ENCODE data around the gene GMPPB.
A peak's percentile ranks its signal among the peaks of the same experiment; 100 is the strongest.
"Not testable (repeated sequence)": the region's sequence is repeated elsewhere in the genome, so short reads cannot be mapped to it uniquely, and the experiment has no call there.

The GMPPB gene

GRCh38 chr3:49723628-49724551 lies at the start of gene GMPPB:
Gene GMPPB, minus strand, starts transcription at chr3:49723951. Its CDS starts 225 bp downstream, at chr3:49723726.
- peak; percentile 94 for DNase-seq

- no peak for DNase-seq
Observed at GRCh38 chr3:49772703-49773102, 49.0 kb upstream of the GMPPB start.

- DNase-seq = no peak
Observed at GRCh38 chr3:49771340-49771938, 47.7 kb upstream of the GMPPB start.

DNA sequence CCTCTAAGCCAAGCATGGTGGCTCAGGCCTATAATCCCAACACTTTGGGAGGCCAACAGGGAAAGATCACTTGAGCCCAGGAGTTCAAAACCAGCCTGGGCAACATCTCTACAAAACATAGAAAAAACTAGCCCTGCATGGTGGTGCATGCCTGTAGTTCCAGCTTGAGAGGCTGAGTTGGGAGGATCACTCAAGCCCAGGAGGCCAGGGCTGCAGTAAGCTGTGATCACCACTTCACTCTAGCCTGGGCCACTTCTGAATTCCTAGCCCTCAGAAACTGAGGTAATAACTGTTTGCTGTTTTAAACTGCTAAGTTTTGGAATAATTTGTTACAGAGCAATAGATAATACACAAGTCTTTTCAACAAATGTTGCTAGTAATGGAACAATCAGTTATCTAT lies 46.2 kb upstream of the GMPPB start:
- no peak for DNase-seq

- no peak for DNase-seq
Observed at GRCh38 chr3:49769286-49769915, 45.6 kb upstream of the GMPPB start.

GRCh38 chr3:49763981-49764380 lies 40.2 kb upstream of the GMPPB start:
- DNase-seq = no peak

DNA sequence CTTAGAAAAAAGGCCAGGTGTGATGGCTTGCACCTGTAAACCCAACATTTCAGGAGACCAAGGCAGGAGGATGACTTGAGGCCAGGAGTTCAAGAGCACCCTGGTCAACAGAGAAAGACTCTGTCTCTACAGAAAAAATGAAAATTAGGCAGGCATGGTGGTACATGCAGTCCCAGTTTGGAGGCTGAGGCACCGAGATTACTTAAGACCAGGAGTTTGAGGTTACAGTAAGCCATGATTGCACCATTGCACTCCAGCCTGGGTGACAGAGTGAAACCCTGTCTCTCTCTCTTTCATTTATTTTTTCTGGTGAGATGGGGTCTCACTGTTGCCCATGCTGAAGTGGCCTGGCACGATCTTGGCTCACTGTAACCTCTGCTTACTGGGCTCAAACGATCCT lies 37.9 kb upstream of the GMPPB start:
- DNase-seq = no peak

DNA sequence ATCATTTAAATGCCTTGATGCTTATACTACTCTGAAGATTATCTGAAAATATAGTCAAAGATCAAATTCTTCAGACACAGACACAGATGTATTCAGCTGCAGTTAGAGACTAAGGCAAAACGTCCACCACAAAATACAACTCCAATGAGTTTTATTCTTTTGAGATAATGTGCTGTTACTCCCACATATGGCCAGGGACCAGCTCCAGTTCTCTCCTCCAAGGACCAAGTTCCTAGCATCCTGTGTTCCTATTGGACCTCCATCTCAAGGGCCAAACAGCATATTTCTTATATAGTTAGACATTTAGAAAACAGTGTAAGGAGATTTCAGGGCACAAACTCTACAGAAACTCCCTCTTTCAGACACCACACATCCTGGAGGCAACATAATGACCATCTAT lies 35.5 kb upstream of the GMPPB start:
- no peak for DNase-seq

DNA sequence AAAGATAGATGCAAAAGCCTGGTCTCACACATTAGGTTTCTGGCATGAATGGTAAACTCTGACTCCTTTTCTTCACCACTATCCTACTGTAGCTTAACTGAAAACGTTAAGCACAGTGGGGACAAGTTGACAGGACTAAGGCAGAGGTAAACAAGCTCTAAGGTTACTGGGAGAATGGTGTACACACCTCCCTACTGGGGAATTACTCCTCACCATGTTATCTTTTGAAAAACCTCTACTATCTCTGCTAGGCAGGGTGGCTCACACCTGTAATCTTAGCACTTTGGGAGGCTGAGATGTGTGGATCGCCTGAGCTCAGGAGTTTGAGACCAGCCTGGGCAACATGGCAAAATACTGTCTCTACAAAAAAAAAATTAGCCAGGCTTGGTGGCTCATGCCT lies 33.4 kb upstream of the GMPPB start:
- no peak for DNase-seq

DNA sequence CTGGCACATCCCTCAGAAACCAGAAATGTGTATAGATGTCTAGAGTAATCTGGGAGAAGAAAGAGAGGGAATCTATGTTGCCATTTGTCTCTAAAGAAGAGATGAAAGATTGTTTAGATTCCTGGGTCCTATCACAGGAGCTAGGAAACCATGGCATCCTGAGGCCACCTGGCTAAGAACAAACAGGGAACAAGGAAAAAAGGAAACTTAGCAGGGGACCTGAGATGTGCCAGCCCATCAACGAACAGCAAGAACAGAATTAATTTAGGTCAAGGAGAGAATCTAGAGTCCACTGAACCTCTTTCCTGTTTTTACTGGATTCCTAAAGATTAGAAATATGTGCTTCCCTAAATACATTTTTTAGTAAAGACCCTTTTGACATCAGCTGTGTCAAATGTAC lies 32.3 kb upstream of the GMPPB start:
- DNase-seq = no peak

GRCh38 chr3:49754536-49754935 lies 30.8 kb upstream of the GMPPB start:
- DNase-seq = no peak

GRCh38 chr3:49751501-49751900 lies 27.8 kb upstream of the GMPPB start:
- no peak for DNase-seq

DNA sequence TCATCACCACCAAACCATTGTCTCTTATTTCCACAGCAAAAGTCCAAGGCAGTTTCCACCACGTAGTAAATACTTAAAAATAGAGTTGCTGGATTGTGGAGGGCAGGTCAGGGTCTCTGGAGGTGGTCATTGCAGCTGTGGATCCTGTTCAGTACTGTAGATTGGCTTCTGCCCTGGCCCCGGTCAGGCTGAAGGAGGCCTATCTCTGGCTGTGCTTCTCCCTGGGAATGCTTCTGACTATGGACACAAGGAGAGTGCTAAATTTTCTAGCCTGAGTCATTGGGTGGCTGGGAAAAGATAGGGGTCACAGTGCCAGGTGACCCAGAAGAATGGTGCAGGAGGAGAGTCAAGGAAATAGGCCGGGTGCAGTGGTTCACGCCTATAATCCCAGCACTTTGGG lies 26.3 kb upstream of the GMPPB start:
- no peak for DNase-seq

GRCh38 chr3:49748874-49749273 lies 25.1 kb upstream of the GMPPB start:
- DNase-seq = not testable (repeated sequence)

DNA sequence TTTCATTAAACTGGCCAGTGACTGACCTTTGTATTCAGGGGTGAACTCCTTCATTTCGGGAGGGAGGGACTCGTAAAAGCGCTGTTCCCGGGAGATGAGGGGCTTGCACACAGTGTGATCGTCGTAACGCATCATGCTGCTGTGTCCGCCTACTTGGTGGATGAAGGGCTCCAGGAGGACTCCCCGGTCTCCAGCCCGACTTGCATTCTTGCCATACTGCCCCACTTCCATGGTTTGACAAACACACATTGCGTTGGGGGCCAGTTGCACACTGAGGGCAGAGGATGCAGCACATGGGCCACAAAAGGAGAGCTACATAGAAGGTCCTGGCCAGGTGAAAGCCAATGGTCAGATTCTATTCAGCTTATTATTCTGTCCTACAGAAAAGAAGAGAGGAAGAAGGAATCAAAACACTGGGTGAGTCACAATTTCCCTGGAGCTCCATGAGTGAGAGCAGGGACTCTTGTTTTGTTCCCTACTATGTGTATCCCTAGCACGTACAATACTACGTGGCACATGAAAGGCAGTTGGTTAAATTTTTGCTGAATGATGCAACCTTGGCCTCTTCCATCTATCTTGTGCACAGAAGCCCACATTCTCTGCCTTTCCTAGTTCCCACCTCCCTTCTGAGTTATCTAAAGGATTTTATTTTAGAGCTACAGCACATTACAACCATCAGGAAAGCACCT lies 24.2 kb upstream of the GMPPB start:
- DNase-seq = no peak

- no peak for DNase-seq
Observed at GRCh38 chr3:49745986-49746385, 22.2 kb upstream of the GMPPB start.

DNA sequence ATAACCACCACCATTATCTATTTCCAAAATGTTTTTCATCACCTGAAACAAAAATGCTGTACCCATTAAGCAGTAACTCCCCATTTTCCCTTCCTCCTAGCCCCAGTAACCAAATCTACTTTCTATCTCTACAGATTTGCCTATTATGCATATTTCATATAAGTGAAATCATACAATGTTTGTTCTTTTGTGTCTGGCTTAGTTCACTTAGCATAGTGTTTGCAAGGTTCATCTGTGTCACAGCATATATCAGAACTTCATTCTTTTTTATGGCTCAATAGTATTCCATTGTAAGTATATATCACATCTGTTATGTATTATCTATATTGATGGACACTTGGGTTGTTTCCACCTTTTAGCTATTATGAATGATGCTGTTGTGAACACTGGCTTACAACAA lies 16.7 kb upstream of the GMPPB start:
- no peak for DNase-seq

GRCh38 chr3:49738067-49738713 lies 14.4 kb upstream of the GMPPB start:
- no peak for DNase-seq

DNA sequence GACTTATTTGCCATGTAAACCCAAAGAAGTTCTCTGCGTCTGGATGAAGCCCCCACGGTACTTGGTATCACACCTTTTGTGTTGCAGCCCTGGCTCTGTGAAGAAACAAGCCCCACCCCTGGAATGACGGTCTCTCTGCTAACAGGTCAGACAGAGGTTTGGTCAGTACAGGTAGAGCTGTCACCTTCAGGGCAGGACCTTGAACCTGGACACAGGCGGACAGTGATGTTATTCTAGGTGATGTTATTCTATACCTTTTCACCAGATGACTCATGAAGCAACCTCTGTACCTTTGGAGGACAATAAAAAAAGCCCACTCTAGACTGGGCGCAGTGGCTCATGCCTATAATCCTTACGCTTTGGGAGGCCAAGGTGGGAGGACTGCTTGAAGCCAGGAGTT lies 11.0 kb upstream of the GMPPB start:
- no peak for DNase-seq

- no peak for DNase-seq
Observed at GRCh38 chr3:49733551-49733950, 9.8 kb upstream of the GMPPB start.

GRCh38 chr3:49732597-49732996 lies 8.8 kb upstream of the GMPPB start:
- DNase-seq = no peak

GRCh38 chr3:49729966-49730609 lies 6.3 kb upstream of the GMPPB start:
- no peak for DNase-seq

Data from SHP77 treated with DMSO at 0.1 percent for 48 hours (cell line).